Measurements from ENCODE around the gene AHRR.

Gene AHRR

DNA sequence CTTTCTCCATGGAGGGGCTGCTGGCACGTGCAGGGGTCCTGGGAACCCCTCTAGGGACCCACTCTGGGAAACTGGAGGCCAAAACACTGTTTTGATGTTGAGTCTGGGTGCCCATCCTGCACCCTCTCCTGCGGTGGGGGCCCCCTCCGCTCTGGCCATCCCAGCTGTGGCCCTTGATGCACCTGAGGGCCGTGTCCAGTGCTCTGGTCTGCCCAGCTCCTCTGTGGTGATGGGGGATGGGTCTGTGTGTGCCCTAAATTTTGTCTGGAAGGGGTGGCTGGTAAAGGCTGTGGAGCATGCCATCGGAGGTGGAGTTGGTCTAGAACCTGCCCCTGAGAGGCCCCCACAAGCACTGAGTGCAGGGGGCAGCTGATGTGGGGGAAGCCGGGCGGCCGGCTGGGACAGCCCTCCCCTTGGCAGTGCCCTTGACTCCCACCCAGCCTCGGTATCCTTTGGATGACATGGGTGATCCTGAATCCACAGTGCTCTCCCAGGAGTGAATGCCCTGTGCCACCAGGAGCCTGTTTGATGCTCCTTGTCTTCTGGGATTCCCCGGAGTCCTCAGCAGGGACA, 26.3 kb downstream of the AHRR start:
- no peak for DNase-seq

DNA sequence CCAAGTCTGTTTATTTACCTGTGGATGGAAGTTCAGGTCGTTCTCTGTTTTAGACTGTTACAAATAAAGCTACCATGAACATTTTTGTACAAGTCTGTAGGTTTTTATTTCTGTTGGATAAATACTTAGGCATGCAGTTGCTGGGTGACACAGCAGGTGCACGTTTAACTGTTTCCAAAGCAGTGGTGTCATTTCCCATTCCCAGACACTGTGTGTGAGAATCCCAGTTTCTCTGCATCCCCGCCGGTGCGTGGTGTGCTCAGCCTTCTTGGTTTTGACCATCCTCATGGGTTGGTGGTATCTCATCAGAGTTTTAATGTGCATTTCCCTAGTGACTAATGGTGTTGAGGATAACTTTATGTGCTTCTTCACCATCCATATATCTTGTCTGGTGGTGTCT, 27.2 kb downstream of the AHRR start:
- DNase-seq = no peak

DNA sequence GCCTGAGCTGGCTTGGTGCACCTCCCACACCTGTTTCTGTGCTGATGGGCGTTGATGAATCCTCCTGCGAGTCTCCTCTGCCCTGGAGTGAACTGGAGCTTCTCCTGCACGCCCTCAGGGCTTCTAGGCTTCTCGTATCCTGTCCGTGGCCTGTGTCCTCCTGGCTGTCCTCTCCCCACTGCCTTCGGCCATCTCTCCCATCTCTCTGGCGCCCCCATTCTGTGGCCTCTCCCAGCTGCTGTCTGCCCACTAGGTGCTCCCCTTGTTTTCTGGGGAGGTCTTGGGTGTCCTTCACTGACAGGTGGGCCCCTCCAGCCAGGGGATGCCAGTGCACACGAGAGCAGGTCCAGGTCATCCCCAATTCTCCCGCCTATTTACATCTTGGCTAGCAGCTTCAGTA, 28.8 kb downstream of the AHRR start:
- DNase-seq = no peak

DNA sequence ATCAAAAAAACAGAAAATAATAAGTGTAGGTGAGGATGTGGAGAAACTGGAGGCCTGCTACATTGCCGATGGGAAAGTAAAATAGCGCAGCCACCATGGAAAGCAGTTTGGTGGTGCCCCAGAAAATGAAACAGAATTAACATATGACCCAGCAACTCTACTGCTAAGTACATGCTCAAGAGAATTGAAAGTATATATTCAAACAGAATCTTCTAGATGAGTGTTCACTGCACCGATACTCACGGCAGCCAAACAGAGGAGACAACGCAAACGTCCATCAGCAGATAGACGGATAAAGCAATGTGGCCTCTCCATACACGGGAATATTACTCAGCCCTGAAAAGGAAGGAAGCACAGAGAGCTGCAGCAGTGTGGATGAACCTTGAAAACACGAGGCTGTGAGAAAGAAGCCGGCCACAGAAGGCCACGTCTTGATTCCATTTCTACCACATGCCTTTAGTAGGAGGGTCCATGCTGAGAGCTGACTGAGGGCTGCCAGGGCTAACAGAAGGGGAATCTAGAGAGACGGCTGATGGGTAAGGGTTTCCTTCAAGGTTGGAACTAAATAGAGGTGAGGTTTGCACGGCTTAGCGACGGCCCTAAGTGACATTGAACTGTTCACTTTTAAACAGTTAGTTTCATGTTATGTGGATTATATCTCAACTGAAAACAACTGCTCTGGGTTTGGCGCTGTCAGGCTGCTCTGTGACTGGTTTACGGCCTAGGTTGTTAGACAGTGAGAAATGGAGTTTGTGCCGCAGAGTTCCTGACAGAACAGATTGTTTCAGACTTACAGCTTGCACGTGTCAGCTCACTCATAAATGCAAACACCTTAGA, 29.8 kb downstream of the AHRR start:
- DNase-seq = no peak

DNA sequence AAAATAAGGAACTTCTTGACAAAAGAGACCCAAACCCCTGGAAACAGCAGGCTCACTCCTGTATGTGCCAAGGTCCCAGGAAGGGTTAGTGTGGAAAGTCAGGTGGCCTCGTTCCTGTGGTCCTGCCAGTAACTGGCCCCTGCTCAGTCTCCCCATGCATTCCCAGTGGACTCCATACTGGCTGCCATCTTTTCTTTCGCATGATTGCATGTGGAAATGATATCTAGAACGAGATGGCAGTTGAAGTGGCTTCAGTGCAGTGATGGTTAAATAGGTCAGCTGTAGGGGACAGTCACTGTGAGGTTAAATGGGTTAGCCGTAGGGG, 30.4 kb downstream of the AHRR start:
- no peak for DNase-seq

DNA sequence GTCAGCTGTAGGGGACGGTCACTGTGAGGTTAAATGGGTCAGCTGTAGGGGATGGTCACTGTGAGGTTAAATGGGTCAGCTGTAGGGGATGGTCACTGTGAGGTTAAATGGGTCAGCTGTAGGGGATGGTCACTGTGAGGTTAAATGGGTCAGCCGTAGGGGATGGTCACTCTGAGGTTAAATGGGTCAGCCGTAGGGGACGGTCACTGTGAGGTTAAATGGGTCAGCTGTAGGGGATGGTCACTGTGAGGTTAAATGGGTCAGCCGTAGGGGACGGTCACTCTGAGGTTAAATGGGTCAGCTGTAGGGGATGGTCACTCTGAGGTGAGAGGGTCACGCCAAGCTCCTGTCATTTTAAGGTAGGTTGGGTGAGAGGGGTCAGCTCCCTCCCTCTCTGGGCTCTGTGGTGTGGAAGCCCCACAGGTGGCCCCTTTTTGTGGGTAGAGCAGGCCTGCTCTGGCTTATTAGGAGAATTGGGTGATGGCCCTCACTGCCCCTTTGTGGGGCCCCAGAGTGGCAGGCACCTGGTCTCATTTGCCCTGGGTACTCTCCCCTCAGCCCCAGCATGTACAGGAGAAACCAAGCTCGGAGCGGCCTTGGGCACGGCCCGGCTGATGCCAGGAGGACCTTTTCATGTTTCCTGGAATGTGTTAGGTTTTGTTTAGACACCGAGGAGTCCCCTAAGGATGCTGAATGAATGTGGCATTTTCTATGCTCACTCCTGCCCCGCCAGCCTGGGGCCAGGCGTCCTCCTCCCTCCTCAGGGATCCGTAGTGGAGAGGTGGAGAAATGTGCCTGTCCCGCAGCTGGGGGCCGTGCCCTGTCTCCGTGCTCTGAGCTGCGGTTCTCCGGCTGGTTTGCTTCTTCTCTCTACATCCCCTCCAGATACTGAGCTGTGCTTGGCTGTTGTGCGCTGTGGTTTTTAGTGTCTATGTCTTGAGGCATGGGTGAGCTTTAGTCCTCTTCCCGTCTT, 31.4 kb downstream of the AHRR start:
- DNase-seq = no peak

DNA sequence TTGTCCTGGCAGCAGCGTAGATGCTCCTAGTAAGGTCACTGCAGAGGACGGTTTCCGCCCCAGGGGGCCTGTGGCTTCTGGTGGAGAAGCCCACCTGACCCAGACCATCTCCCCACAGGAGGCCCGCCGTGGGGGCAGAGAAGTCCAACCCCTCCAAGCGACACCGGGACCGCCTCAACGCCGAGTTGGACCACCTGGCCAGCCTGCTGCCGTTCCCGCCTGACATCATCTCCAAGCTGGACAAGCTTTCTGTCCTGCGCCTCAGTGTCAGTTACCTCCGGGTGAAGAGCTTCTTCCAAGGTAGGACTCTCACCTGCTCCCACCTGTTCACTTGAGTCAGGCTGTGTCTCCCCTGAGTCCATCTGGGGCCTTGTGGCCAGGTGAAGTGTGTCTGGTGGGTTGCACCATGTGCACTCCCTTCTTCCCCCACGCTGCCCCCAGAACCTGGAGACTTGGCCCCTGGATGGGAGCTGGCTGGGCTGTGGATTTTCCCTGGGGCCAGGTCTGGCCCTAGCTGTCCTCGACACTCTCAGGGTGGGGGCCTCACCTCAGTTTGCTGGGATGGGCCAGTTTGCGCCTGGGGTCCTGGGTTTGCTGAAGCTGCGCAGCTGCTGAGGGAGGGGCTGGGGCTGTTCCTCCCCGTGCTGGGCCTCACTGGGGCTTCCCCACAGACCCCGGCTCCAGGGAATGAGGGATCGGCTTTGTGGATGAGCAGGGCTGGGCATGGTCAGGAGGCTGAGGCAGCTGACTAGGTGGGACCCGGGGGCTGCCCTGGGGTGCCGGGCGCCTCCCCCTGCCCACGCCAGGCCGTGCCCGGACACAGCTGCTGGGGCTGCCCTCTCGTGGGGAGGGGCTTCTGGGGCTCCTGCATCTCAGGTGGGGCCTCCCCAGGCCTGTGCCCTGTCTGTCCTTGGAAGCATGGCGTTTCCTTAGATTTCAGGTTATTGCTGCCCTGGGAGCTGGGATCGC, 32.4 kb downstream of the AHRR start:
- no peak for DNase-seq

DNA sequence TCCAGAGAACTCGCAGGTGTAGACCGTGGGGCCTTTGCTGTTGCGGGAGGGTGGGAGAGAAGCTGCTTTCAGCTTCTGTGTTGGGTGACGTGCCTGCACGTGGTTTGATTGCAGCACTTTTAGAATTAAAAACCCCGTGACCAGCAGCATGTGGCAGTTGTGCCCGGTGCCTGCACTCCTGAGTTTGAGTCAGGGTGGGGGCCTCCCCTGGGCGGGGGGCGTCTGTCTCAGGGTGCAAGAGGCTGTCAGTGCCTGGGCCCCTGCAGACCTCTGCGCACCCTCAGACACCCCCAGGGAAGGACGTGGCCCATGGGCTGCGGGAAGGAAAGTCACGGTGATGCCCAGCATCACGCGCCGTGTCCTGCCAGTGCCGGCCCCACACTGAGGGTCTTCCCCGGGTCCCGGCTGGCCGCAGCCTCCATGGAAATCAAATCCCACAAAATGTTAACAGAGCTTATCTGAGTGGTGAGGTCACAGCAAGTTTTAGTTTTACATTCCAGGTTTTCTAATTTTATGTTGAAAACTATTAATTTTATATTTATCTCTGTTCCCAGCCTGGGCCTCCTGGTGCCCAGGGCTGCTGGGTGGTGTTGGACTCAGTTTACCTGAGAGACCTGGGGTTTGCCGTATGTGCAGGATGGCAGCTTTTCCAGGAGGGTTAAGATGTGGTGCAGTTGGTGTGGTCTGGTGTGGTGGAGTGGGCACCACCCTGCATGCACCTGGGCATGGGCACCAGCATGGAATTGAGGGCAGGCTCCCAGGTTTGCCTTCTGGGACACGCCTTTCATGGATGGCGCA, 33.3 kb downstream of the AHRR start:
- DNase-seq = no peak

DNA sequence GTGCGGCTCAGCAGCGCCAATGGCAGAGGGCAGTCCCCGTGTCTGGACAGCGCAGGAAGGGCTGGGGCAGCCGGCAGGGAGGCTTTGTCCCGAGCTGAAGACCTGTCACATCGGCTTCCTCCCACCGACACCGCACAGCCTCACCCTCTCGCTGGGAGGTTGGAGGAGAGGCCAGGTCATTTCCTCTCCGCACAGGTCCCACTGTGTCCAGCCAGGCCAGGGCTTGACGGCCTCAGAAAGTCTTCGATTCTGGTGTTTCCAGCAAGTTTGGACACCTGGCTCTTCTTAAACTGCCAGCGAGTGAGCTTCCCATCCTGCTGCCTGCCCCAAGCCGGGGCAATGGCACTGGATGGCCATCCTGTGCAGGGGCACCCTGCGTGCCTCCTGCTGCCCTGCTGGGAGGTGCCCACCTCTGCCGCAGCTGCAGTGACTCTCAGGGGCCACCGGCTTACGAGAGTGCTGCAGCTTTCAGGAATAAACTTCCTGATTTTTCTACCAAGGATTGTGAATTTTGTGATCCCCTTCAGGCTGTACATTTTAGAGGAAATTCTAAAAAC, 33.9 kb downstream of the AHRR start:
- no peak for DNase-seq

DNA sequence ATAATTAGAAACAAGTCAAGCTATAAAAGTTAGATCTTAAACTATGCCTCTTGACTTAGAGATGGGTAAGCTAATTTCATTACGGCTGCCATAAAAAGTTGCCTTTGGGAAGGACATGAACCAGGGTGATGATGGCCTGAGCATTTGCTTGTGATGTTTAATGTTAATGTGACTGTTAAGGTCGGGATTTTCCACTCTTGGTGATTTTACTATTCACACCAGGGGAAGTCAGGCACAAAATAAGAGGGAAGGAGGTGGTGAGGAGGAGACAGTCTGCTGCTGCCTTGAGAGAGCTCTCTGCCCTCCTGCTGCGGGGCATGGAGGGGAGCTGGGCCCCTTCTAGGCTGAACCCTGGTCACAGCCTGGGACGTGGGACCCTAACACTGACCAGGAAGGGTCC, 34.4 kb downstream of the AHRR start:
- DNase-seq = no peak

DNA sequence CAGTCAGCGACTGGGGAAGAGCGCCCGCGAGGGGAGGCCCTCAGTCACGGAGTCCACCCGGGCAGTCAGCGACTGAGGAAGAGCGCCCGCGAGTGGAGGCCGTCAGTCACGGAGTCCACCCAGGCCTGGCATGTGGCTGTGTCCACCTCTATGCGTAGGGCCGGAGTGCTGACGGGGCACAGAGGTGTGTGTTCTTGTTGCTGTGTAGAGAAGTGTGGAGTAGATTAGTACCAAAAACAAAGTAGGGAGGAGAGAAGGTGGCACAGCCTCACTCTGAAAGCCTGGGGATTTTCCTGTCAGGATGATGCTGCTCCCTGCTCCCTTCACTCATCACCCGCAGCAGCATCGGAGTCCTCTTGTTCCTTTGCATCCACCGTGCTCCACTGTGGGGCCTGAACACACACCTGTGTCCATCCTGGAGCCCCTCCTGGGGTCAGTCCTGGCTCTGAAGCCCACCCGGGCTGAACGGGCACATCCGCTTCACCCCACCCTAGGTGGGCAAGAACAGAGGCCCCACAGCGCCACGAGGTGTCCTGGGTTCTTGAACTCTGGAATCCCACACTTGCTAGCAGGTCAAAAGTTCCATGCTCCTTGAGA, 37.9 kb downstream of the AHRR start:
- no peak for DNase-seq

DNA sequence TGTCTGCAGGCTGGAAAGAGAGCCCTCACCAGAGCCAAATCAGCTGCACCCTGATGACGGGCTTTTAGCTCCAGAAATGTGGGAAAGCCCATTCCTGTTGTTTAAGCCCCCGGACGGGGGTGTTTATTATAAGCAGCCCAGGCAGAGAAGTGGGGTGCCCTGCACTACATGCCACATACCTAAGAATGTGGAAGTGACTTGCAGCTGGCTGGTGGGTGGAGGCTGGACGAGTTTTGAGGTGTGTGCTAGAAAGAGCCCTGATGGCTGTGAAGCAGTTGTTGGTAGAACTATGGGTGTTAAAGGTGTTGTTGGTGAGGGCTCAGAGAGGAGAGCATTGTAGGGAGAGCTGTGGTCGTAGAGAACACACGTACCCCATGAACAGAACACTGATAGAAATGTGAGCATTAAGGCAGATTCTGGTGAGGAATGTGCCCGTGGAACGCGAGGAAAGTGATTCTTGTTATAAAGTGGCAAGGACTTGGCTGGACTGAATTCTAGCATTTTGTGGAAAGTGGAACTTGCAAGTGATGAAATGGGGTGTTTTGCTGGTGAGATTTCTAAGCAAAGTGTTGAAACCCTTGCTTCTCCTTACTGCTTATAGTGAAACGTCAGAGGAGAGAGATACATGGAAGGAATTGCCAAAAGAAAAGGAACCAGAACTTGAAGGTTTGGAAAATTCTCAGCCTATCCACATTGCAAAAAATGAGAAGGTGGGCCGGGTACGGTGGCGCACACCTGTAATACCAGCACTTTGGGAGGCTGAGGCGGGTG, 38.9 kb downstream of the AHRR start:
- no peak for DNase-seq

DNA sequence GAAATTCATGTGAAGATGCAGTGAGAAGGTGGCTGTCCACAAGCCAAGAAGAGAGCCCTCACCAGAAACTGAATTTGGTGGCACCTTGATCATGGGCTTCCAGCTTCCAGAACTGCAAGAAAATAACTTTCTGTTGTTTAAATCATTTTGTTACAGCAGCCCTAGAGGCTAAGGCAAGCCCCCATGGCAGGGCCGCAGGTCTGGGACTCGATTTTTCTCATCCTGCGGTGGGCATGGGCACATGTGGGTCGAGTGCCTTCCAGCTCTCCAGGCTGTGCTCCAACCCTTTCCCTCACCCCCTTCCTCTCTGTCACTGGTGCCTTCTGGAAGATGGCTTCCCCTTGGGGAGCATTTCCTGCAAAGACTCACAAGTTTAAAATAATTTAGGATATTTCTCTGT, 40.7 kb downstream of the AHRR start:
- no peak for DNase-seq

DNA sequence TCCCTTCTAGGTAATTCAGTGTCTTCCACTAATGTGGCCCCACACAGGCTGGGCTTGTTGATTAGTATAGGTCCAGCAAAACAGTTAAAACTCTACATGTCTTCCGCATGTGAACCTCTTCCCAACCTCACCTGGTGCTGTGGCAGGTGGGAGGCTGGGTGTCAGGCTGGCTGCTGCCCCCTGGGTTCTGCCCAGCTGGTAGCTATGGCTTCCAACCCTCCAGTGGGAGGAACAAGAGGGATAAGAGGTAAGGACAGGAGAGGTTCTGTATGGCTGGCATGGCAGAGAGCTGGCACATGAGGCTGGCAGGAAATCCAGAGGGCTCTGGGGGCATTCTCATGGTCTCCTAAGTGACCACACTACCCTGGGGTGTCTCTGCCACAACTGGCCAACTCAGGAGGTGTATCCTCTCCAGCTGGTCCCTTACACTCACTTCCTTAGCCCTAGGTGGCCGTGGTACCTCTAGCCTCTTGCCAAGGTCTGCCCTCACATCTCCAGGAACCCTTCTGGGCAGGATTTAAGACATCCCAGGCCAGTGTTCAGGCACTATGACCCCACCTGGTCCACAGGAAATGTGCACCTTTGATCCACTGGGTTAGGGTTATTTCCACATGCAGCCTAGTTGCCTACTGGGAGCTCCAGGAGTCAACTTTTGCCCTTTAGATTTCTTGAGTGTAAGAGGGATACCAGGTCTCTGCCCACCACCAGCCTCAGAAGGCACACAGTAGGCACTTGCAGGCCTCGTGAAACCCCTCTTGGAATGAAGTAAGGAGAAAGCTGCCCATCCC, 41.7 kb downstream of the AHRR start:
- no peak for DNase-seq

DNA sequence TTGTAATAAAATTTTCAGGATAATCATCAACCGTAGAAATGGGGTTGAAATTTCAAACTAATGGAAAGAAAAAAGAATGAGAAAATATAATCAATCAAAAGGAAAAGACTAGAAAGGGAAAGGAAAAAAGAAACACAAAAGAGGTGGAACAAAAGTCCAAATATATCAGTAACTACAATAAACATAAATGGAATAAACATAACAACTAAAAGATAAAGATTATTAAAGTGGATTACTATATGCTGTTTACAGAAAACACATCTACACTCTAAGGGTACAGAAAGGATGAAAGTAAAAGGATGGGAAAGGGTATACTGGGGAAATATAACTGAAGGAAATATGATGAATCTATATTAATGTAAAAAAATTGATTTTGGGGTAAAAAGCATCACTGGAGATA, 43.0 kb downstream of the AHRR start:
- DNase-seq = no peak

DNA sequence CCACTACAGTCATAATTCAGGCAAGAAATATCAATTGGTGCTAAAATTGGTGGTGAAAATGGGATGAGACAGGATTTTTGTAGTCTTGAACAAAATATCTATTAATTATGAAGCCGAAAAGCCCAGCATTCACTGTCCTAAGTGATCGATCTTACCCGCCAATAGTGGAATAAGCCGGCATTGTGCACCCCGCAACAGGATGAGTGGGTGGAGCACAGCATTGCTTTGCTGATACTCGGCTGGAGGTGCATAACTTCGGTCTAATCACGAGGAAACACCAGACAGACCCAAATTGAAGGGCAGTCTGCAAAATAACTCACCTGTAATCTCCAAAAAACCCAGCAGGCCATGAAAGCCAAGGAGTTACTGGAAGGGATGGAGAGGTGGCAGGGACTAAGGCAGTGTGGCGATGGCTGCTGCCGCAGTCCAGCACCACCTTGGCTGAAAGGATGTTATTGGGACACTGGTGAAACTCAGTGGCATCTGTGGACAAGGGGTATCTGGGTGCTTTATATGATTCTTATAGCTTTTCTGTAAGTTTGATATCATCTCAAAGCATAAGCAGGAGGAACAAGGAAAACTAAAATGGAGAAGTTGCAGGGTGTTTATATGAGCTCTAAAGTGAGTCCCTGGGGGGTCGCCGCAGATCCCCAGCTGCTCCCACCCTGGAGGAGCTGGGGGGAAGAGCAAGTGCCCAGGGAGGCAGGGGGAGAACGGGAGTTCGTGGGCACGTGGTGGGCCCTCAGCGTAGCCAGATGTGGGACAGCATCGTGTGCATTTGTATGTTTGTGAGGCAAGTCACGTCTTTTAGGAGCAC, 45.2 kb downstream of the AHRR start:
- no peak for DNase-seq

DNA sequence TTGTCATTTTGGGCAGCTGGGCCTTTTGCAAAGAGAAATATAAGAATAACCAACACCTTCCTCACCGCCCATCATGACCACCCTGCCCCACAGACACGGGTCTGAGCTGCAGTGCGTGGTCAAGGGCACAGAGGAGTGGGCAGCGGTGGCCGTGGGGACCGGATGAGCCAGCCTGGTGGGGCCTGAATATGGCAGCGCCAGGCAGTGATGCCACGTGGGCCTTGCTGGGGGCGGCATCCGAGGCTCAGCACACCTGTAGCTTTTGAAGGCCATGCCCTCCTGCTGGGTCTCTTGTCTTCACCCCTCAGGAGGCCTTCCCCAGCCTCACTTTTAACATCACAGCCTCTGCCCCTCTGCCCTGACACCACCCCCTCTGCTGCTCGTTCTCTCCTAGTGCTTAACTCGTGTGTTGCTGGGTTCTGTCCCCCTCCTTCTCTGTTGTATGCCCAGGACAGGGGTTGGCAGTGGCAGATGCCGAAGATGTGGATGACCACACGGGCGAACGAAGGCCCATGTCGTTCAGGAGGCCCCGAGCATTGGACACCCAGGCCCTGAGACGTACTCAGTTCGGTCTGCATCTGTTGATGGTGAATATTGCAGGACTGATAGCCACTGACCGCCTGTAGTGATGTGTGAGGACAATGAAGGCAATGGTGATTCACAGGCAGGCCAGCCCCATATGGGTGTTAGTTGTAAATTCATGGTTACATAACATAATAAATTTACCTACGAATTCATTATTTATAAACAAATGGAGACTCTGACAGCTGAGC, 46.0 kb downstream of the AHRR start:
- no peak for DNase-seq

Data from NCI-H187 (cell line).